ENCODE measurements around the gene MYO9B.
"Not testable (repeated sequence)": the region's sequence is repeated elsewhere in the genome, so short reads cannot be mapped to it uniquely, and the experiment has no call there.

Gene MYO9B

GRCh38 chr19:17170538-17171297 lies 95.1 kb downstream of the MYO9B start:
- no peak for DNase-seq (ENCODE audit: low read depth in 4 of 4, low spot score in 1 of 4)

- DNase-seq (ENCODE audit: low read depth in 4 of 4, low spot score in 1 of 4), result no peak
Observed at GRCh38 chr19:17171874-17172273, 96.3 kb downstream of the MYO9B start.

DNA sequence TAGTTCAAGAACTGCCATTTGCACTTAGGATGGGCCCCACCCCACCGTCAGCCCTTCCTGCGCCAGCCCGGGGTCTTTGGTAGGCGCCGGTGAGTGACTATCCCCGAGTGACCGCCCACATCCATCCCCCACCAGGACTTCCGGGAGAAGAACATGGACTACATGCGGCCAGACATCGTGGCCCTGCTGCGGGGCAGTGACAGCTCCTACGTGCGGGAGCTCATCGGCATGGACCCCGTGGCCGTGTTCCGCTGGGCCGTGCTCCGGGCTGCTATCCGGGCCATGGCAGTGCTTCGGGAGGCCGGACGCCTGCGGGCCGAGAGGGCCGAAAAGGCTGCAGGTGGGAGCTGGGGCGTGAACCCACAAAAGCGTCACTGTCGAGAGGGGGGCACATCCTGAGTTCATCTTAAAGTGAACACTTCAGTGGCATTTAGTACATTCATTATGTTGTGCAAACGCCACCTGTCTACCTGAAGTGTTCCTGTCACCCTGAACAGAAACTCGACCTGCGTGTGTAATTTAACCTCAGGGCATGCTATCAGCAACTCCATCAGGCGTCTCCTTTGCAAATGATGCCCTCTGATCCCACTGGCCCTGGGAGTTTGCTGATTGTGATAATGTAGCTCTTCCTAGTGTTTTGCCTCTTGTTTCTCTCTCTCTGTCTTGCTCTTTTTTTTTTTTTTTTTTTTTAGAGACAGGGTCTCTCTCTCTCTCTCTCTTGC lies 97.2 kb downstream of the MYO9B start:
- no peak for DNase-seq (ENCODE audit: low read depth in 4 of 4, low spot score in 1 of 4)

DNA sequence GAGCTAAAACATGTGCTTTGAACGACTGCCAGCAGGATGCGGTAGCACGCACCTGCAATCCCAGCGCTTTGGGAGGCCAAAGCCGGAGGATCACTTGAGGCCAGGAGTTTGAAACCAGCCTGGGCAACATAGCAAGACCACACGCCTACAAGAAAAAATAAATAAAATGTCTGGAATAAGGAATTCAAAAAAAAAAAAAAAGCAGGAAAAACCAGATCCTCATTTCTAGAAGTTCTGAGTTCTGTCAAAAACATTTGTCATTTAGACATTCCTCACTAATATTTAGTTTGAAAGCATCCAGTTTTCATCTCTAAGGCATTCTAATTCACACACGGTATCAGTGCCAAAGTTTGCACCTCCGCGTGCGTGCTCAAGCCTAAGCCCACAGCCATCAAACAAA lies 102.7 kb downstream of the MYO9B start:
- DNase-seq (ENCODE audit: low read depth in 4 of 4, low spot score in 1 of 4), result no peak

DNA sequence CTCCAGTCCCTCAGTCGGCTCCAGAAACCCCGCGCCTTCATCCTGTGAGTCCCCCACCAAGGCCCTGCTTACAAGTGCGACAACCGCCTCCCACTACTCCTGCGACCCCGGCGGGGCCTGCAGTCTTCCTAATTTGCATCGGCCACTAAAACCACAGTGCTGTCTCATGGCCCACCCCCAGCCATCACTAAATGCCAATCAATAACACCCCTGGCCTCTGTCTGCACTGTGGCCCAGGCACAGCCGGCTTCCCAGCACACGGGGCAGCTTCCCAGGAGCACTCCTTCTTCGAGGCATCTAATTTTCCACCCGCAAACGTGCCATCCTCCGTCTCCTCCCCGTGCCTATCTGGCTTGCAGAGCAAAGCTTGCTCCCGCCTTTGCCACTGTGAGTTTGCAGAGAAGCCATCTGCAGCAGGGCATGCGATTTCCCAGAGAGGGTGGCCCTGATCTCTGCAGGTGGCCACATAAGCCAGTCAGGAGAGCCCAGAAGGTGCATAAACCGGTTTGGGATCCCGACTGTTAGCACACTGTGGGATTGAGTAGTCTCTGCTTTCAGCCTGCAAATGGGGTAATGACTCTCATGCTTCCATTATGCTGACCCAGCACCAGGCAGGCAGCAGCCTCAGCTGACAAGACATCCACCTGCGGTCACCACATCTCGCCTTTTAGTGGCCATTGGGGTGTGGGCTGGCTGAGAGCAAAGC lies 105.6 kb downstream of the MYO9B start:
- no peak for DNase-seq (ENCODE audit: low read depth in 4 of 4, low spot score in 1 of 4)

- no peak for DNase-seq (ENCODE audit: low read depth in 4 of 4, low spot score in 1 of 4)
Observed at GRCh38 chr19:17183271-17183761, 107.7 kb downstream of the MYO9B start.

GRCh38 chr19:17183858-17184321 lies 108.3 kb downstream of the MYO9B start:
- no peak for DNase-seq (ENCODE audit: low read depth in 4 of 4, low spot score in 1 of 4)

GRCh38 chr19:17184371-17184841 lies 108.8 kb downstream of the MYO9B start:
- peak in 1 of 4 experiments; percentile 21 for DNase-seq (ENCODE audit: low read depth in 4 of 4, low spot score in 1 of 4)

DNA sequence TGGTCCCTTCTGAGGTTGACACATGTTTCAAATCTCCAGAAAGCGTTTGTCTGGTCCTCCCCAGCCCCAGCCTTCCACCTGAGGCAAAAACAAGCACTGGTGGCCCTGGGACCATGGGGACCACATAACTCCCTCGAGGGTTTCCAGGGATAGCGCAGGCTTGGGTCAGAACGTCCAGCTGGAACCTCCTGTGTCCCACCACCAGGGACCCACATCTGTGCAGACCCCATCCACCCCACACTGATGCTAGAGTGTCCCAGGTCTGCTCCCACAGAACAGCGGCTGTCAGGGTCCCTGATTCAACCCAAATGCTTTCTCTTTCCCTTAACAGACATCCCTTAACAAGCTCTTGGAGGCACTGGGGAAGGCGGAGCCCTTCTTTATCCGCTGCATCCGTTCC lies 110.0 kb downstream of the MYO9B start:
- no peak for DNase-seq (ENCODE audit: low read depth in 4 of 4, low spot score in 1 of 4)

GRCh38 chr19:17191736-17192135 lies 116.2 kb downstream of the MYO9B start:
- DNase-seq (ENCODE audit: low read depth in 4 of 4, low spot score in 1 of 4), result not testable (repeated sequence)

- DNase-seq (ENCODE audit: low read depth in 4 of 4, low spot score in 1 of 4), result no peak
Observed at GRCh38 chr19:17192751-17193150, 117.2 kb downstream of the MYO9B start.

DNA sequence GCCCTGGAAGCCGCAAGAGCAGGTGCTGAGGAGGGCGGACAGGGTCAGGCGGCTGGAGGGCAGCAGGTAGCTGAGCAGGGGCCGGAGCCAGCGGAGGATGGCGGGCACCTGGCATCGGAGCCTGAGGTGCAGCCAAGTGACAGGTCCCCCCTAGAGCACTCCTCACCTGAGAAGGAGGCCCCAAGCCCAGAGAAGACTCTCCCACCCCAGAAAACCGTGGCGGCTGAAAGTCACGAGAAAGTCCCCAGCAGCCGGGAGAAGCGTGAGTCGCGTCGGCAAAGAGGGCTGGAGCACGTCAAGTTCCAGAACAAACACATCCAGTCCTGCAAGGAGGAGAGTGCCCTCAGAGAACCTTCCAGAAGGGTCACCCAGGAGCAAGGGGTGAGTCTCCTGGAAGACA lies 119.0 kb downstream of the MYO9B start:
- DNase-seq (ENCODE audit: low read depth in 4 of 4, low spot score in 1 of 4), result no peak

DNA sequence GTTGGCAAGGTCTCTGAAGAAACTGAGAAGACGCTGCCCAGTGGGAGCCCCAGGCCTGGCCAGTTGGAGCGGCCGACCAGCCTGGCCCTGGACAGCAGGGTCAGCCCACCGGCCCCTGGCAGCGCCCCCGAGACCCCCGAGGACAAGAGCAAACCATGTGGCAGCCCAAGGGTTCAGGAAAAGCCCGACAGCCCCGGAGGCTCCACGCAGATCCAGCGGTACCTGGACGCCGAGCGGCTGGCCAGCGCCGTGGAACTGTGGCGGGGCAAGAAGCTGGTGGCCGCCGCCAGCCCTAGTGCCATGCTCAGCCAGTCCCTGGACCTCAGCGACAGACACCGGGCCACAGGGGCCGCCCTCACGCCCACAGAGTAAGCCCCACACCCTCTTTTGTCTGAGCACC lies 119.5 kb downstream of the MYO9B start:
- DNase-seq (ENCODE audit: low read depth in 4 of 4, low spot score in 1 of 4), result no peak

DNA sequence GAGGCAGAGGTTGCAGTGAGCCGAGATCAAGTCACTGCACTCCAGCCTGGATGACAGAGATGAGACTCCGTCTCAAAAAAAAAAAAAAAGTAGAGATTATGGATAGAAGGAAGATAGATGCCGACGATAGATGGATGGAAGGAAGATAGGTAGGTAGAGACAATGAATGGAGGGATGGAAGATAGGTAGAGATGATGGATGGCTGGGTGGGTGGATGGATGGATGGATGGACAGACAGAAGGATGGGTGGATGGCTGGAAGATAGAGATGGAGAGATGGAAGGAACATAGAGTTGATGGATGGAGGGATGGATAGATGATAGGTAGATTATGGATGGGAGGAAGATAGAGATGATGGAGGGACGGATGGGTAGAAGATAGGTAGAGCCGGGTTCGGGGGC lies 121.0 kb downstream of the MYO9B start:
- DNase-seq (ENCODE audit: low read depth in 4 of 4, low spot score in 1 of 4), result no peak

DNA sequence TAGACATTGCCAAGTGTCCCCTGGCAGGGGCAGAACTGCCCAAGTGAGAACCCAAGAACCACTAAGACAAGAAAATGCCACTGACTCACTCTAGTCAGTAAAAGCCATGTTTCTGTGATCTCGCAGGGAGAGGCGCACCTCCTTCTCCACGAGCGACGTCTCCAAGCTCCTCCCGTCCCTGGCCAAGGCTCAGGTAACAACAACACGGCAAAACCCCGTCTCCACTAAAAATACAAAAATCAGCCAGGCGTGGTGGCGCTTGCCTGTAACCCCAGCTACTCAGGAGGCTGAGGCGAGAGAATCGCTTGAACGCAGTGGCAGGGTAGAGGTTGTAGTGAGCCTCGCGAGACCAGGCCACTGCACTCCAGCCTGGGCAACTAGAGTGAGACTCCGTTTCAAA lies 122.1 kb downstream of the MYO9B start:
- no peak for DNase-seq (ENCODE audit: low read depth in 4 of 4, low spot score in 1 of 4)

DNA sequence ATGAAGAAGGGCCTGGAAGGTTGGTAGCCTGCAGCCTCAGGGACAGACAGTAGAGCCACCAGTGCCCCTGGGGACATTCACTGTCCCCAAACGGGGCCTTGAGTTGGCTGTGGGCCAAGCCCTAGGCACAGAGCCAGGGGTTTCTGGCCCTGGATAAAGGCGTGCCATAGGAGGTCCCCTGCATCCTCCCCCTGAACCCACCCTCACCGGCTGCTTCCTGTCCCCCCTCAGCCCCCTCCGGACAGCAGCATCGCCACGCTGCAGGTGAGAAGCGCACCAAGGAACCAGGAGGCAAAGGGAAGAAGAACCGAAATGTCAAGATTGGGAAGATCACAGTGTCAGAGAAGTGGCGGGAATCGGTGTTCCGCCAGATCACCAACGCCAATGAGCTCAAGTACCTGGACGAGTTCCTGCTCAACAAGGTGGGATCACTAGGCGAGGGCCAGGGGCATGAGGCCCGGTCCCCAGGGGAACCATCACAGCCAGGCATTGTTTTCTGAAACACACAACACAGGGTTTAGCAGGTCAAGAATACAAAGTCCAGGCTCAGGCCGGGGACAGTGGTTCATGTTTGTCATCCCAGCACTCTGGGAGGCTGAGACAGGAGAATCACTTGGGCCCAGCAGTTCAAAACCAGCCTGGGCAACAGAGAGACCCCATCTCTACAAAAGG lies 125.0 kb downstream of the MYO9B start:
- no peak for DNase-seq (ENCODE audit: low read depth in 4 of 4, low spot score in 1 of 4)

DNA sequence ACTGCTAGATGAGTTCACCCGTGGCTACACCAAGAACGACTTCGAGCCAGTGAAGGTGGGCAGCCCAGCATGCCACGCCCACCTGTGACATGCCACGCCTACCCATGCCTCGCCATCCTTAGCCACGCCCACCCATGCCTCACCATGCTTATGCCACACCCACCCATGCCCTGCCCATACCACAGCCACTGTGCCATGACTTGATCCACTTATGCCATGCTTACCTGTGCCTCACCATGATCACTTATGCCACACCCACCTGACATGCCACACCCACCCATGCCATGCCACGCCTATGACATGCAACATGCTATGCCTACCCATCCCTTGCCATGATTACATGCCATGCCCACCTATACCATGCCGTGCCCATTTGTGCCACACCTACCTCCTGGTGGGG lies 126.7 kb downstream of the MYO9B start:
- DNase-seq (ENCODE audit: low read depth in 4 of 4, low spot score in 1 of 4), result no peak

GRCh38 chr19:17202713-17203112 lies 127.1 kb downstream of the MYO9B start:
- DNase-seq (ENCODE audit: low read depth in 4 of 4, low spot score in 1 of 4), result no peak

- DNase-seq (ENCODE audit: low read depth in 4 of 4, low spot score in 1 of 4), result peak in 1 of 4 experiments; percentile 46
Observed at GRCh38 chr19:17205237-17206140, 129.9 kb downstream of the MYO9B start.
